ENCODE measurements around the gene LEO1. TPM values are rescaled to one million over a fixed set of nuclear protein-coding genes. Genes with fewer than 3 reads are reported as not detected.

The LEO1 gene
- total RNA-seq, 1 donor from 2014 or later = 8.5 TPM

Other genes with a start within 250 kb of the LEO1 start
- gene LYSMD2, start 234.1 kb downstream of the LEO1 start, total RNA-seq = 4.8 TPM
- 9.5 TPM for gene TMOD2, start 220.2 kb downstream of the LEO1 start, total RNA-seq
- gene TMOD3, start 142.1 kb downstream of the LEO1 start, total RNA-seq = 19.2 TPM
- gene MAPK6, start 47.4 kb upstream of the LEO1 start, total RNA-seq = 22.6 TPM
- gene BCL2L10, start 141.0 kb upstream of the LEO1 start, total RNA-seq = not detected
- 10.6 TPM for gene GNB5, start 219.6 kb upstream of the LEO1 start, total RNA-seq